ENCODE measurements around the gene CD2. TPM values are rescaled to one million over a fixed set of nuclear protein-coding genes. Genes with fewer than 3 reads are reported as not detected.

The CD2 gene
- total RNA-seq, 1 experiment from 2014 or later: not detected

DNA sequence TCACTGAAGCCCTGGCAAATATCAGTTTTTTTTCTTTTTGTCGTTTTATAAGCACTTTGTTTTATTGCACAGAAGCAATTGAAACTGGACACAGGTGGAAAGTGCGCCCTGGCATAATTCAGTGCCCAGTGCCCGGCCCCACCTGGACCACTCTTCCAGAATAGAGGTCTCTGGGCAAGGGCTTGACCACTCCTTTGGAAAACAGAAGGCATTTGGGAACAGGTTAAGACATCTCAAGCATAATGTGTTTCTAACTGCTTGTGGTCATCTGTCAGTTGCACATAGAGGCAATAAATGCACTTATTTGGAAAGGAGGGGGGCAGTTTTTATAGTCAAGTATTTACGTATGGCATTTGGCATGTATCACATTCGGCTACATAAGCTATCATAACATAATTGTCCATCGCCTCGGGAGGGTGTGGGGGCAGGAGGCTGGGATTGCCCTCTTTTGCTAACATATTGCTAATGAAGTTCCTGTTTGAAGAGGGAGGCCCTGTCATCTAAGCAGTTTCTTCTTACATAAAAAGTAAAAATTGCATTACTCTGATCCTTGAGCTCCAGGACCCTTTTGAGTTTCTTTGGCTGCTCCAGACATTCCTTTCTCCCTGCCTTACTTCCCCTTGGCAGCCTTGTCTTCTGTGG lies 14.7 kb upstream of the CD2 start:
- CTCF ChIA-PET: no interaction called here
- Histone ChIP-seq H3K4me1 (ENCODE audit: insufficient read depth, low read length, poor library complexity, severe bottlenecking) (no peaks in the 10 kb centered on the region), H3K9me3 (ENCODE audit: low read depth, low read length, poor library complexity, severe bottlenecking) (peaks cover 16% of the 10 kb centered on the region), H3K27ac (ENCODE audit: low read depth, low read length, poor library complexity, severe bottlenecking) (no peak overlapping the region), H3K27me3 (replicated peaks; ENCODE audit: insufficient read depth, low read depth, low read length, poor library complexity) (no peaks in the 10 kb centered on the region), H3K4me3 (ENCODE audit: low read depth, low read length, poor library complexity, severe bottlenecking) (no peak overlapping the region), H3K36me3 (ENCODE audit: insufficient read depth, low read length, poor library complexity, severe bottlenecking) (no peaks in the 10 kb centered on the region)
- POLR2A ChIA-PET (ENCODE audit: low non-redundant PET): no interaction called here
- TF ChIP-seq, protein P1, sequence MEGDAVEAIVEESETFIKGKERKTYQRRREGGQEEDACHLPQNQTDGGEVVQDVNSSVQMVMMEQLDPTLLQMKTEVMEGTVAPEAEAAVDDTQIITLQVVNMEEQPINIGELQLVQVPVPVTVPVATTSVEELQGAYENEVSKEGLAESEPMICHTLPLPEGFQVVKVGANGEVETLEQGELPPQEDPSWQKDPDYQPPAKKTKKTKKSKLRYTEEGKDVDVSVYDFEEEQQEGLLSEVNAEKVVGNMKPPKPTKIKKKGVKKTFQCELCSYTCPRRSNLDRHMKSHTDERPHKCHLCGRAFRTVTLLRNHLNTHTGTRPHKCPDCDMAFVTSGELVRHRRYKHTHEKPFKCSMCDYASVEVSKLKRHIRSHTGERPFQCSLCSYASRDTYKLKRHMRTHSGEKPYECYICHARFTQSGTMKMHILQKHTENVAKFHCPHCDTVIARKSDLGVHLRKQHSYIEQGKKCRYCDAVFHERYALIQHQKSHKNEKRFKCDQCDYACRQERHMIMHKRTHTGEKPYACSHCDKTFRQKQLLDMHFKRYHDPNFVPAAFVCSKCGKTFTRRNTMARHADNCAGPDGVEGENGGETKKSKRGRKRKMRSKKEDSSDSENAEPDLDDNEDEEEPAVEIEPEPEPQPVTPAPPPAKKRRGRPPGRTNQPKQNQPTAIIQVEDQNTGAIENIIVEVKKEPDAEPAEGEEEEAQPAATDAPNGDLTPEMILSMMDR (conservative IDR thresholded peaks at IDR 0.05; ENCODE audit: low read depth, low read length): no peak
- TF ChIP-seq EZH2 (IDR thresholded peaks at IDR 0.05; ENCODE audit: borderline replicate concordance, low read depth, low read length, poor library complexity, severe bottlenecking): no peak
- no TSS peak for BruUV-seq (replicated peaks)
- intact Hi-C loops (cut with micrococcal nuclease; ENCODE audit: unreplicated experiment): loop anchor here (10.0 kb wide), 1 partner anchor 545 kb away; no protein-coding TSS in a partner anchor
- no peak for DNase-seq (ENCODE audit: low spot score)

DNA sequence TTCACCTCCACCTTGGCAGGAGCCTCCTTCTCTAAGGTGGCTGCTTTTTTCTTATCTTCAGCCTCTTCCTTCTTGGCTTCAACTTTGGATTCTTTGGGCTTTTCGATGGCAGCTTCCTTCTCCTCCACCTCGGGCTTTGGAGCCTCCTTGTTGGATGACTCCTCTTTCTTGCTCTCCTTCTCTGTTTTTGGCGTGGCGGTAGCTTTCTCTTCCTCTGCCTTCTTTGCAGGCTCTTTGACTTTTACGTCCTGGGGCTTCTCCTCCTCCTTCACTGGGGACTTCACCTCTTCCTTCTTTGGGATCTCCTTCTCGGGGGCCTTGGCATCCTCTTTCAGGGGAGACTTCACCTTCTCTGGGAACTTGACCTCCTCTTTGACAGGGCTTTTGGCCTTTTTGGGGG lies 13.9 kb upstream of the CD2 start:
- POLR2A ChIA-PET (ENCODE audit: low non-redundant PET): no interaction called here
- no peaks in the 10 kb centered on the region for H3K27me3 ChIP-seq (replicated peaks; ENCODE audit: insufficient read depth, low read depth, low read length, poor library complexity)
- no peaks in the 10 kb centered on the region for H3K4me1 ChIP-seq (ENCODE audit: insufficient read depth, low read length, poor library complexity, severe bottlenecking)
- no peaks in the 10 kb centered on the region for H3K36me3 ChIP-seq (ENCODE audit: insufficient read depth, low read length, poor library complexity, severe bottlenecking)
- DNase-seq (ENCODE audit: low spot score): no peak
- no TSS peak for BruUV-seq (replicated peaks)
- H3K4me3 ChIP-seq (ENCODE audit: low read depth, low read length, poor library complexity, severe bottlenecking): no peak overlapping the region
- intact Hi-C loops (cut with micrococcal nuclease; ENCODE audit: unreplicated experiment): no loop called here
- peaks cover 16% of the 10 kb centered on the region for H3K9me3 ChIP-seq (ENCODE audit: low read depth, low read length, poor library complexity, severe bottlenecking)
- no peak for TF ChIP-seq EZH2 (IDR thresholded peaks at IDR 0.05; ENCODE audit: borderline replicate concordance, low read depth, low read length, poor library complexity, severe bottlenecking)
- TF ChIP-seq, protein P1 (conservative IDR thresholded peaks at IDR 0.05; ENCODE audit: low read depth, low read length): no peak
- CTCF ChIA-PET: no interaction called here
- H3K27ac ChIP-seq (ENCODE audit: low read depth, low read length, poor library complexity, severe bottlenecking): no peak overlapping the region

DNA sequence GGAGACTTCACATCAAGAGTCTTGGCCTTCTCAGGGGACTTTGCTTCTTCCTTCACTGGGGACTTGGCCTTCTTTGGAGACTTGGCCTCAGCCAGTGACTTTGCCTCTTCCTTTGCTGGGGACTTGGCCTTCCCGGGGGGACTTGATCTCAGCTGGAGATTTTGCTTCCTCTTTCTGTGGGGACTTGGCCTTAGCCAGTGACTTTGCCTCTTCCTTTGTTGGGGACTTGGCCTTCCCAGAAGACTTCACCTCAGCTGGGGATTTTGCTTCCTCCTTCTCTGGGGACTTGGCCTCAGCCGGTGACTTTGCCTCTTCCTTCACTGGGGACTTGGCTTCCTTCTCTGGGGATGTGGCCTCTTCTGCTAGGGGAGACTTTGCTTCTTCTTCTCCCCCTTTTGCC lies 13.5 kb upstream of the CD2 start:
- no peak for DNase-seq (ENCODE audit: low spot score)
- BruUV-seq (replicated peaks): no TSS peak
- Histone ChIP-seq H3K27ac (ENCODE audit: low read depth, low read length, poor library complexity, severe bottlenecking) (no peak overlapping the region), H3K4me3 (ENCODE audit: low read depth, low read length, poor library complexity, severe bottlenecking) (no peak overlapping the region), H3K9me3 (ENCODE audit: low read depth, low read length, poor library complexity, severe bottlenecking) (peaks cover 16% of the 10 kb centered on the region), H3K4me1 (ENCODE audit: insufficient read depth, low read length, poor library complexity, severe bottlenecking) (no peaks in the 10 kb centered on the region), H3K27me3 (replicated peaks; ENCODE audit: insufficient read depth, low read depth, low read length, poor library complexity) (no peaks in the 10 kb centered on the region), H3K36me3 (ENCODE audit: insufficient read depth, low read length, poor library complexity, severe bottlenecking) (no peaks in the 10 kb centered on the region)
- ChIA-PET CTCF (no interaction called here), POLR2A (ENCODE audit: low non-redundant PET) (no interaction called here)
- intact Hi-C loops (cut with micrococcal nuclease; ENCODE audit: unreplicated experiment): no loop called here
- no peak for TF ChIP-seq EZH2 (IDR thresholded peaks at IDR 0.05; ENCODE audit: borderline replicate concordance, low read depth, low read length, poor library complexity, severe bottlenecking)
- TF ChIP-seq, protein P1 (conservative IDR thresholded peaks at IDR 0.05; ENCODE audit: low read depth, low read length): no peak

Measured in A673 (cell line).